Skin epidermis (tissue), 12 donors: ENCODE results near the gene DGKG.

Experiments
- H3K27ac ChIP-seq, 21 experiments: fragments of 200-600 bp; sonication (generic) in 11 of 21; one replicate each; pipeline ENCODE4 v1.5.0; 2020; ENCODE audit warnings: mild to moderate bottlenecking in 3 of 21, inconsistent platforms in 2 of 21, moderate library complexity in 2 of 21
- H3K4me3 ChIP-seq, 7 experiments: fragments of 200-600 bp; sonication (generic) in 2 of 7; one replicate each; pipeline ENCODE4 v1.5.0; 2020; ENCODE audit warnings: inconsistent platforms in 2 of 7, mild to moderate bottlenecking in 2 of 7, moderate library complexity in 1 of 7

Gene DGKG

GRCh38 chr3:186251948-186252619 lies 110.0 kb downstream of the DGKG start:
- Histone ChIP-seq H3K4me3 (no peak overlapping the region), H3K27ac (no peak overlapping the region)

- peak overlapping the region in 2 of 21 experiments; percentile 59 to 80 for H3K27ac ChIP-seq
Observed at GRCh38 chr3:186248850-186249249, 113.2 kb downstream of the DGKG start.

GRCh38 chr3:186247821-186248814 lies 113.9 kb downstream of the DGKG start:
- H3K4me3 ChIP-seq: no peak overlapping the region
- H3K27ac ChIP-seq: peak overlapping the region in 5 of 21 experiments; percentile 29 to 80 (median 47)

More at GRCh38 chr3:186248850-186249249, 113.2 kb downstream of the DGKG start:
- H3K4me3 ChIP-seq: no peak overlapping the region

GRCh38 chr3:186246941-186247340 lies 115.1 kb downstream of the DGKG start:
- Histone ChIP-seq H3K27ac (no peak overlapping the region), H3K4me3 (no peak overlapping the region)

GRCh38 chr3:186244016-186244415 lies 118.0 kb downstream of the DGKG start:
- Histone ChIP-seq H3K27ac (no peak overlapping the region), H3K4me3 (no peak overlapping the region)

- Histone ChIP-seq H3K27ac (peak overlapping the region in 3 of 21 experiments; percentile 8 to 27 (median 18)), H3K4me3 (peak overlapping the region in 5 of 7 experiments; percentile 3 to 35 (median 10))
Observed at GRCh38 chr3:186241910-186242821, 119.9 kb downstream of the DGKG start.

- Histone ChIP-seq H3K27ac (no peak overlapping the region), H3K4me3 (no peak overlapping the region)
Observed at GRCh38 chr3:186239321-186239720, 122.7 kb downstream of the DGKG start.

- H3K27ac ChIP-seq: no peak overlapping the region
- H3K4me3 ChIP-seq: no peak overlapping the region
Observed at GRCh38 chr3:186237915-186238314, 124.1 kb downstream of the DGKG start.

- Histone ChIP-seq H3K4me3 (no peak overlapping the region), H3K27ac (no peak overlapping the region)
Observed at GRCh38 chr3:186236357-186237020, 125.5 kb downstream of the DGKG start.

- Histone ChIP-seq H3K27ac (peak overlapping the region in 1 of 21 experiments; percentile 16), H3K4me3 (no peak overlapping the region)
Observed at GRCh38 chr3:186235554-186235953, 126.5 kb downstream of the DGKG start.

- no peak overlapping the region for H3K27ac ChIP-seq
- no peak overlapping the region for H3K4me3 ChIP-seq
Observed at GRCh38 chr3:186234152-186234551, 127.9 kb downstream of the DGKG start.

- H3K27ac ChIP-seq: no peak overlapping the region
- no peak overlapping the region for H3K4me3 ChIP-seq
Observed at GRCh38 chr3:186226482-186226881, 135.6 kb downstream of the DGKG start.

GRCh38 chr3:186225603-186226002 lies 136.4 kb downstream of the DGKG start:
- no peak overlapping the region for H3K4me3 ChIP-seq
- H3K27ac ChIP-seq: no peak overlapping the region

GRCh38 chr3:186224041-186224610 lies 137.9 kb downstream of the DGKG start:
- H3K4me3 ChIP-seq: no peak overlapping the region
- H3K27ac ChIP-seq: no peak overlapping the region

- H3K4me3 ChIP-seq: no peak overlapping the region
- H3K27ac ChIP-seq: no peak overlapping the region
Observed at GRCh38 chr3:186223476-186223875, 138.6 kb downstream of the DGKG start.

- Histone ChIP-seq H3K27ac (peak overlapping the region in 1 of 21 experiments; percentile 32), H3K4me3 (no peak overlapping the region)
Observed at GRCh38 chr3:186221760-186222378, 140.2 kb downstream of the DGKG start.

GRCh38 chr3:186220911-186221645 lies 141.0 kb downstream of the DGKG start:
- peak overlapping the region in 3 of 21 experiments; percentile 21 to 38 (median 32) for H3K27ac ChIP-seq
- no peak overlapping the region for H3K4me3 ChIP-seq

- H3K27ac ChIP-seq: no peak overlapping the region
- no peak overlapping the region for H3K4me3 ChIP-seq
Observed at GRCh38 chr3:186220365-186220764, 141.7 kb downstream of the DGKG start.
